Measurements from ENCODE around the gene PLP1.
"Not testable (repeated sequence)": the region's sequence is repeated elsewhere in the genome, so short reads cannot be mapped to it uniquely, and the experiment has no call there.

Gene PLP1

GRCh38 chrX:103780336-103781061 lies 3.9 kb downstream of the PLP1 start:
- DNase-seq (ENCODE audit: low read depth in 3 of 3, low spot score in 1 of 3) = no peak

GRCh38 chrX:103781062-103781402 lies 4.4 kb downstream of the PLP1 start:
- no peak for DNase-seq (ENCODE audit: low read depth in 3 of 3, low spot score in 1 of 3)

- DNase-seq (ENCODE audit: low read depth in 3 of 3, low spot score in 1 of 3) = no peak
These were observed 5.1 kb downstream of the PLP1 start for GRCh38 chrX:103781706-103782105.

- no peak for DNase-seq (ENCODE audit: low read depth in 3 of 3, low spot score in 1 of 3)
These were observed 6.0 kb downstream of the PLP1 start for GRCh38 chrX:103782640-103783039.

DNA sequence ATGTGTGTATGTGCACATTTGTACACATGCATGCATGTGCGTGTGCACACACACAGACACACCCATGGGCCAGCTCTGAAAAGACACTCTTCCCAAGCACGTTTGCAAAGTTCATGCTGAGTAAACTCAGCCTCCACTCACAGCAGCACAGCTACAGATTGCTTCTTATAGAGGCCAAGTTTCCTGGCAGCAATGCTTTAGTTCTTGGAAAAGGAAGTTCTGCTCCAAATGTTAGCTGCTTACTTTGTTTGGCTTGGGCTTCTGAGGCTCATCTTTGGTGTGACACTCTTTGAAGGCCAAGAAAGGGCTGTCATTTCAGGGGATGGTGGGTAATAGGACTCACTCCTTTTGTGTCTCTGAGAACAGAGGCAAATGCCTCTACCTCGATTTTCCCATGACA lies 6.6 kb downstream of the PLP1 start:
- DNase-seq (ENCODE audit: low read depth in 3 of 3, low spot score in 1 of 3) = no peak

GRCh38 chrX:103783971-103784370 lies 7.3 kb downstream of the PLP1 start:
- no peak for DNase-seq (ENCODE audit: low read depth in 3 of 3, low spot score in 1 of 3)

DNA sequence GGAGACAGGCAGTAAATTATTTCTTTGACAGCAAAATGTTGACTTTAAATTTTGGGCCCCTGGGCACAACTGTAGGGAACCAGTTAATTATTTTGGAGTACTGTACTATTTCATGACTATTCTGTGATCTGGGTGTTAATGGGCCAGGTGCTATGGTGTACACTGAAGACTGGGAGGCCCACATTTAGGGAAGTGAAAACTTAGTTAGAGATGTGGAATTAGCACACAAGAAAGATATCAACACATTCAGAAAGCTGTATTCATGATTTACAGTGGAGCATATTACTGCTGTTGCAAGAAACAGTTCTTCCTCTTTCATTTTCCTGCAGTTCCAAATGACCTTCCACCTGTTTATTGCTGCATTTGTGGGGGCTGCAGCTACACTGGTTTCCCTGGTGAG lies 12.4 kb downstream of the PLP1 start:
- DNase-seq (ENCODE audit: low read depth in 3 of 3, low spot score in 1 of 3) = no peak

GRCh38 chrX:103791228-103791627 lies 14.6 kb downstream of the PLP1 start:
- DNase-seq (ENCODE audit: low read depth in 3 of 3, low spot score in 1 of 3) = no peak

GRCh38 chrX:103791826-103792485 lies 15.3 kb downstream of the PLP1 start:
- DNase-seq (ENCODE audit: low read depth in 3 of 3, low spot score in 1 of 3) = no peak

DNA sequence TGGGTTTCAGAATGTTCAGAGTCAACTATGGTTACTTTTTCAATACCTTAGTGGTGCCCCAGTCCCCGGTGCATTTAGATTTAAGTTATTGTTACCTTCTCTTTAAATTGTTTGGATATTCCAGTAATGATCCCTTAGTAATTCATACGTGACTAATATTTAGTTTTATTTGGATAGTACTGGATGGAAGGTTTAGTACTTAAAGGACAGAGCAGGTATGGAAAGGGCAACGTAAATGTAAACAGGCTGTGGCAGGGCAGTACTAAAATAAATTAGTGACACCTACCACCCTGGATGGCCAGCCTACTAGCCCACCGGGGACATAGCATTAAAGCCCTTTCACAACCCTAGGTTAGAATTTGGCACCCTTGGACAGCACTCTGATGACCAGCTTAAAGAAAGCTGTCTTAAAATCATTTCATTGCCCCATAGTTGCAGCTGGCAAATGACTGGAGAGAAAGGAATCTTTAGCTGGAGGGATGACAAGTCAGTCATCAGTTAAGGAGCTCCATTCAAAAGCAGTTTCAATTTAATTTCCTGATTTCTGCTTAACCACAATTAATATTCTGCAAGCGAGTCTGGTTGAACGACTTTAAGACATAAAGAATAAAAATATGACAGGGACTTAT lies 16.4 kb downstream of the PLP1 start:
- DNase-seq (ENCODE audit: low read depth in 3 of 3, low spot score in 1 of 3) = no peak

- no peak for DNase-seq (ENCODE audit: low read depth in 3 of 3, low spot score in 1 of 3)
These were observed 16.9 kb downstream of the PLP1 start for GRCh38 chrX:103793545-103793940.

DNA sequence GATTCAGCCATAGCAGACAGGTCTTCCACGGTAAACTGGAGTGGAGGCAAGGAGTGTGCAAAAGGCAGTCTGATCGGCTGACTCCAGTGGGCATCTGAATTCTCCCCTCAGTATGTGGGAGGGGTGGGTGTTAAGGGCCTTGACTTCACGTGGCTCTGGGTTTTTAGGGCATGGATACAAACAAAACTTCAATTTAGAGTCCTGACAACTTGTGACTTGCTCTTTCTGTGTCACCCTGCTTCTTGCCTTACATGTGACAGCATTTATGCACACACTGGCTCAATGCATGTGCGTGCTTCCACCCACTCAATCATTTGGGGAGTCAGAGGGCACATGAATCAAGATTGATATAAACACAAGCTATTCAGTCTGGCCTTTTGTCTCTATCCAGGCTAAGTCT lies 17.5 kb downstream of the PLP1 start:
- no peak for DNase-seq (ENCODE audit: low read depth in 3 of 3, low spot score in 1 of 3)

GRCh38 chrX:103797691-103798090 lies 21.1 kb downstream of the PLP1 start:
- DNase-seq (ENCODE audit: low read depth in 3 of 3, low spot score in 1 of 3) = no peak

GRCh38 chrX:103800318-103800717 lies 23.7 kb downstream of the PLP1 start:
- DNase-seq (ENCODE audit: low read depth in 3 of 3, low spot score in 1 of 3) = no peak

GRCh38 chrX:103805860-103806259 lies 29.2 kb downstream of the PLP1 start:
- DNase-seq (ENCODE audit: low read depth in 3 of 3, low spot score in 1 of 3) = no peak

- DNase-seq (ENCODE audit: low read depth in 3 of 3, low spot score in 1 of 3) = no peak
These were observed 30.3 kb downstream of the PLP1 start for GRCh38 chrX:103806862-103807474.

DNA sequence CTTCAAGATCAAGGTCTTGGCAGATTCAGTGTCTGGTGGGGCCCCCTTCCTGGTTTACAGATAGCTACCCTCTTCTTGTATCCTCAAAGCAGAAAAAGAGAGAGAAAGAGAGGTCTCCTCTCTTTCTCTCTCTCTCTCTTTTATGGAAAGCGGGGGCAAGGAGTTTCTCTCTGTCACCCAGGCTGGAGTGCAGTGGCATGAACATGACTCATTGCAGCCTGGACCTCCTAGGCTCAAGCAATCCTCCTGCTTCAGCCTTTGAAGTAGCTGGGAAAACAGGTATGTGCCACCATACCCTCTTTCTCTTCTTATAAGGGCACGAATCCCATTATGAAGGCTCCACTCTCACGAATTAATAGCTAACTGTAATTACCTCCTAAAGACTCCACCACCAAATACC lies 35.2 kb downstream of the PLP1 start:
- DNase-seq (ENCODE audit: low read depth in 3 of 3, low spot score in 1 of 3) = no peak

GRCh38 chrX:103817101-103817500 lies 40.5 kb downstream of the PLP1 start:
- not testable (repeated sequence) for DNase-seq (ENCODE audit: low read depth in 3 of 3, low spot score in 1 of 3)

- no peak for DNase-seq (ENCODE audit: low read depth in 3 of 3, low spot score in 1 of 3)
These were observed 40.9 kb downstream of the PLP1 start for GRCh38 chrX:103817502-103817901.

- DNase-seq (ENCODE audit: low read depth in 3 of 3, low spot score in 1 of 3) = no peak
These were observed 42.4 kb downstream of the PLP1 start for GRCh38 chrX:103818842-103819619.

GRCh38 chrX:103820802-103821201 lies 44.2 kb downstream of the PLP1 start:
- not testable (repeated sequence) for DNase-seq (ENCODE audit: low read depth in 3 of 3, low spot score in 1 of 3)

Data from stimulated activated CD4-positive, alpha-beta T cell treated with anti-CD3 and anti-CD28 coated beads, TNF-alpha, amount 100 ng/mL, for 1 hour (primary cell).